A549 treated with AZD9567 at 1 μM for 4 hours (cell line): ENCODE data around the gene LRIG3. TPM values are rescaled to one million over a fixed set of nuclear protein-coding genes. Genes with fewer than 3 reads are reported as not detected.

Experiments used
- total RNA-seq: library from RNA; stranded (reverse); fragments of 200-300 nt; extraction: Qiagen RNA extraction; gene quantifications from 5 replicates; pipeline ENCODE4 v1.2.3, GENCODE V29; 2022; ENCODE audit not compliant: insufficient read depth

The LRIG3 gene, protein sequence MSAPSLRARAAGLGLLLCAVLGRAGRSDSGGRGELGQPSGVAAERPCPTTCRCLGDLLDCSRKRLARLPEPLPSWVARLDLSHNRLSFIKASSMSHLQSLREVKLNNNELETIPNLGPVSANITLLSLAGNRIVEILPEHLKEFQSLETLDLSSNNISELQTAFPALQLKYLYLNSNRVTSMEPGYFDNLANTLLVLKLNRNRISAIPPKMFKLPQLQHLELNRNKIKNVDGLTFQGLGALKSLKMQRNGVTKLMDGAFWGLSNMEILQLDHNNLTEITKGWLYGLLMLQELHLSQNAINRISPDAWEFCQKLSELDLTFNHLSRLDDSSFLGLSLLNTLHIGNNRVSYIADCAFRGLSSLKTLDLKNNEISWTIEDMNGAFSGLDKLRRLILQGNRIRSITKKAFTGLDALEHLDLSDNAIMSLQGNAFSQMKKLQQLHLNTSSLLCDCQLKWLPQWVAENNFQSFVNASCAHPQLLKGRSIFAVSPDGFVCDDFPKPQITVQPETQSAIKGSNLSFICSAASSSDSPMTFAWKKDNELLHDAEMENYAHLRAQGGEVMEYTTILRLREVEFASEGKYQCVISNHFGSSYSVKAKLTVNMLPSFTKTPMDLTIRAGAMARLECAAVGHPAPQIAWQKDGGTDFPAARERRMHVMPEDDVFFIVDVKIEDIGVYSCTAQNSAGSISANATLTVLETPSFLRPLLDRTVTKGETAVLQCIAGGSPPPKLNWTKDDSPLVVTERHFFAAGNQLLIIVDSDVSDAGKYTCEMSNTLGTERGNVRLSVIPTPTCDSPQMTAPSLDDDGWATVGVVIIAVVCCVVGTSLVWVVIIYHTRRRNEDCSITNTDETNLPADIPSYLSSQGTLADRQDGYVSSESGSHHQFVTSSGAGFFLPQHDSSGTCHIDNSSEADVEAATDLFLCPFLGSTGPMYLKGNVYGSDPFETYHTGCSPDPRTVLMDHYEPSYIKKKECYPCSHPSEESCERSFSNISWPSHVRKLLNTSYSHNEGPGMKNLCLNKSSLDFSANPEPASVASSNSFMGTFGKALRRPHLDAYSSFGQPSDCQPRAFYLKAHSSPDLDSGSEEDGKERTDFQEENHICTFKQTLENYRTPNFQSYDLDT
- total RNA-seq, result 3.4 to 5.1 TPM (median 4.8 TPM) in 5 replicates

DNA sequence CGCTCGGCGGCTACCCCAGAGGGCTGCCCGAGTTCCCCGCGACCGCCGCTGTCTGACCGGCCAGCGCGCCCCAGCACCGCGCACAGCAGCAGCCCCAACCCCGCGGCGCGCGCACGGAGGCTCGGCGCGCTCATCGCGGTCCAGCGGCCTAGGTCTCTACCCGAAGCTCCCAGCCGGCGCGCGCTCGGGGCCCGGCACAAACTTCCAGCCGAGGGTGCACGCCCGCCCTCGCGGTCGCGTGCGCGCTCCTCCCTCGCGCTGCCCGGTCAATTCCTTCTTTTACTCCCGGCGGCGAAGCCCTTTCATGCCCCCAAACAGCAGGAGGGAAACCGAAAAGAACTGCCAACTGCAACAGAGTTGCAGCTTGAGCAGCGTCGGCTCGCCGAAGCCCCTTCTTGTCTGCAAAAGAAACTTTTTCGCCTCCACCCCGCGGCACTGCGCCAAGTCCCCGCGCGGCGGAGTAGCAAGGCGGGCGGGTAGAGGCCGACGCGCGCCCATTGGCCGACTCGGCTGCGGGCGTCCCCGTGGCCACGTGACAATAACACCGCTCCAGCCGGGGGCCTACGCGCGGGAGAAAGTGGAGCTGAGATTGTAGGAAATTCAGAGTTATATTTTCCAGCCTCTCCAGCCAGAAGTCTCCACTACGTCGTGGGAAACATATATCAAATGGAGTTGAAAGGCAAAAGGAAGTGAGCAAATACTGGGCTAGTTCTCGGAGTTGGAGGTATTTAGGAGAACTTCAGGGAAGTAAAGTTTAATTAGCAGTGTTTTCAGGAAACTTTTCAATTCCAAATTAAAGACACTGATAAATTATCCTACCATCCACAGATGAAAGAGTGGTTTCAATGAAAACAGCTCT lies at the start of gene LRIG3:
Gene LRIG3, minus strand, starts transcription at position 403 of the 859 bp plus-strand sequence. Its CDS starts 269 bp downstream, at position 134.

